ENCODE results near the gene BCAS1. TPM values are rescaled to one million over a fixed set of nuclear protein-coding genes. Genes with fewer than 3 reads are reported as not detected.

BCAS1 gene
- total RNA-seq, 1 donor: not detected

GRCh38 chr20:53943522-53944291 is 126.7 kb downstream of the BCAS1 start:
- peak; percentile 58 for DNase-seq (ENCODE audit: insufficient read length, low spot score, missing footprints)

GRCh38 chr20:53942973-53943372 is 127.4 kb downstream of the BCAS1 start:
- Histone ChIP-seq H4K20me1 (ENCODE audit: insufficient read depth, low read length) (no peaks in the 10 kb centered on the region), H3K9me3 (ENCODE audit: low read depth, low read length) (no peaks in the 10 kb centered on the region), H2AFZ (ENCODE audit: low read length) (no peak overlapping the region), H3K27ac (ENCODE audit: low read depth, low read length) (peak overlapping the region; percentile 16), H3K4me3 (ENCODE audit: insufficient read depth, low read length) (no peak overlapping the region), H3K79me2 (ENCODE audit: insufficient read depth, low read length) (no peaks in the 10 kb centered on the region), H3K4me1 (ENCODE audit: insufficient read depth, low read length) (peaks cover 32% of the 10 kb centered on the region), H3K36me3 (ENCODE audit: insufficient read depth, low read length) (no peaks in the 10 kb centered on the region), H3K27me3 (ENCODE audit: insufficient read depth, low read length) (no peaks in the 10 kb centered on the region), H3K4me2 (ENCODE audit: insufficient read depth, low read length) (no peak overlapping the region)
- no peak for TF ChIP-seq CTCF (IDR thresholded peaks at IDR 0.05; ENCODE audit: extremely low read depth, low read depth, low read length)
- DNase-seq (ENCODE audit: insufficient read length, low spot score, missing footprints): no peak

More at GRCh38 chr20:53943522-53944291, 126.7 kb downstream of the BCAS1 start:
- Histone ChIP-seq H3K27me3 (ENCODE audit: insufficient read depth, low read length) (no peaks in the 10 kb centered on the region), H3K4me2 (ENCODE audit: insufficient read depth, low read length) (peak overlapping the region; percentile 86), H3K27ac (ENCODE audit: low read depth, low read length) (peak overlapping the region; percentile 39), H4K20me1 (ENCODE audit: insufficient read depth, low read length) (no peaks in the 10 kb centered on the region), H3K36me3 (ENCODE audit: insufficient read depth, low read length) (no peaks in the 10 kb centered on the region), H3K9me3 (ENCODE audit: low read depth, low read length) (no peaks in the 10 kb centered on the region), H2AFZ (ENCODE audit: low read length) (peak overlapping the region; percentile 73), H3K79me2 (ENCODE audit: insufficient read depth, low read length) (no peaks in the 10 kb centered on the region), H3K4me3 (ENCODE audit: insufficient read depth, low read length) (peak overlapping the region; percentile 60), H3K4me1 (ENCODE audit: insufficient read depth, low read length) (peaks cover 33% of the 10 kb centered on the region)
- peak; percentile 72 for TF ChIP-seq CTCF (IDR thresholded peaks at IDR 0.05; ENCODE audit: extremely low read depth, low read depth, low read length)

- no peak overlapping the region for H3K4me2 ChIP-seq (ENCODE audit: insufficient read depth, low read length)
- peak overlapping the region; percentile 97 for H3K27ac ChIP-seq (ENCODE audit: low read depth, low read length)
These were observed 128.0 kb downstream of the BCAS1 start for GRCh38 chr20:53942472-53942816.

More at GRCh38 chr20:53942472-53942816, 128.0 kb downstream of the BCAS1 start:
- H3K36me3 ChIP-seq (ENCODE audit: insufficient read depth, low read length): no peaks in the 10 kb centered on the region
- H3K27me3 ChIP-seq (ENCODE audit: insufficient read depth, low read length): no peaks in the 10 kb centered on the region
- H3K4me3 ChIP-seq (ENCODE audit: insufficient read depth, low read length): no peak overlapping the region
- peak overlapping the region; percentile 64 for H2AFZ ChIP-seq (ENCODE audit: low read length)
- no peaks in the 10 kb centered on the region for H3K9me3 ChIP-seq (ENCODE audit: low read depth, low read length)
- H3K4me1 ChIP-seq (ENCODE audit: insufficient read depth, low read length): peaks cover 32% of the 10 kb centered on the region
- DNase-seq (ENCODE audit: insufficient read length, low spot score, missing footprints): no peak
- no peaks in the 10 kb centered on the region for H3K79me2 ChIP-seq (ENCODE audit: insufficient read depth, low read length)
- TF ChIP-seq CTCF (IDR thresholded peaks at IDR 0.05; ENCODE audit: extremely low read depth, low read depth, low read length): no peak
- no peaks in the 10 kb centered on the region for H4K20me1 ChIP-seq (ENCODE audit: insufficient read depth, low read length)

Measured in osteoblast (primary cell).